ENCODE measurements around the gene ENC1.

The ENC1 gene

GRCh38 chr5:74608736-74609601 lies 31.6 kb downstream of the ENC1 start:
- DNase-seq (ENCODE audit: low spot score) = no peak

GRCh38 chr5:74605759-74606158 lies 34.8 kb downstream of the ENC1 start:
- no peak for DNase-seq (ENCODE audit: low spot score)

- no peak for DNase-seq (ENCODE audit: low spot score)
Measured at GRCh38 chr5:74603376-74603775, 37.2 kb downstream of the ENC1 start.

GRCh38 chr5:74599148-74599547 lies 41.4 kb downstream of the ENC1 start:
- DNase-seq (ENCODE audit: low spot score) = no peak

- no peak for DNase-seq (ENCODE audit: low spot score)
Measured at GRCh38 chr5:74598731-74599130, 41.8 kb downstream of the ENC1 start.

- DNase-seq (ENCODE audit: low spot score) = no peak
Measured at GRCh38 chr5:74596927-74597326, 43.6 kb downstream of the ENC1 start.

- peak; percentile 36 for DNase-seq (ENCODE audit: low spot score)
Measured at GRCh38 chr5:74595143-74595925, 45.2 kb downstream of the ENC1 start.

GRCh38 chr5:74594137-74595040 lies 46.1 kb downstream of the ENC1 start:
- DNase-seq (ENCODE audit: low spot score) = no peak

GRCh38 chr5:74589204-74590056 lies 51.1 kb downstream of the ENC1 start:
- no peak for DNase-seq (ENCODE audit: low spot score)

GRCh38 chr5:74588415-74588814 lies 52.1 kb downstream of the ENC1 start:
- DNase-seq (ENCODE audit: low spot score) = no peak

- no peak for DNase-seq (ENCODE audit: low spot score)
Measured at GRCh38 chr5:74587890-74588289, 52.6 kb downstream of the ENC1 start.

- DNase-seq (ENCODE audit: low spot score) = no peak
Measured at GRCh38 chr5:74587300-74587699, 53.2 kb downstream of the ENC1 start.

GRCh38 chr5:74586856-74587255 lies 53.7 kb downstream of the ENC1 start:
- DNase-seq (ENCODE audit: low spot score) = no peak

GRCh38 chr5:74582853-74583252 lies 57.7 kb downstream of the ENC1 start:
- no peak for DNase-seq (ENCODE audit: low spot score)

- no peak for DNase-seq (ENCODE audit: low spot score)
Measured at GRCh38 chr5:74581988-74582365, 58.6 kb downstream of the ENC1 start.

GRCh38 chr5:74580729-74581109 lies 59.8 kb downstream of the ENC1 start:
- no peak for DNase-seq (ENCODE audit: low spot score)

- no peak for DNase-seq (ENCODE audit: low spot score)
Measured at GRCh38 chr5:74579215-74579614, 61.3 kb downstream of the ENC1 start.

- no peak for DNase-seq (ENCODE audit: low spot score)
Measured at GRCh38 chr5:74578356-74579044, 62.0 kb downstream of the ENC1 start.
